ENCODE measurements around the gene ARHGAP25. TPM values are rescaled to one million over a fixed set of nuclear protein-coding genes. Genes with fewer than 3 reads are reported as not detected.
A peak's percentile ranks its signal among the peaks of the same experiment; 100 is the strongest.

Gene ARHGAP25
- total RNA-seq, 1 donor from 2014 or later, result 2.5 TPM

DNA sequence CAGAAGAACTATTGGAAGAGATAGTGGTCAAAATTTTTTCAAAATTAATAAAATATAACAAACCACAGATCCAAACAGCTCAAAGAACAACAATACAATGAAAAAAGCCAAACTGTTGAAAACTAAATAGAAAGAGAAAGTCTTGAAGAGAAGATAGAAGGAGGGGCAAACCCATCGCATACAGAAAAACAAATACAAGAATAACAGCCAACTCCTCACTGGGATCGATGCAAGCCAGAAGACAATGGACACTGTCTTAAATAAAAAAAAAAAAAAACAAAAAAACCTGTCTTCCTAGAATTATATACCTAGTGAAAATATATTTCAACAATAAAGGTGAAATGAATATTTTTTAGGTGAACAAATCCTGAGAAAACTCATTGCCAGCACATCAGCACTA, 34.1 kb upstream of the ARHGAP25 start:
- DNase-seq (ENCODE audit: low read depth, low spot score), result no peak
- TF ChIP-seq, protein P1, sequence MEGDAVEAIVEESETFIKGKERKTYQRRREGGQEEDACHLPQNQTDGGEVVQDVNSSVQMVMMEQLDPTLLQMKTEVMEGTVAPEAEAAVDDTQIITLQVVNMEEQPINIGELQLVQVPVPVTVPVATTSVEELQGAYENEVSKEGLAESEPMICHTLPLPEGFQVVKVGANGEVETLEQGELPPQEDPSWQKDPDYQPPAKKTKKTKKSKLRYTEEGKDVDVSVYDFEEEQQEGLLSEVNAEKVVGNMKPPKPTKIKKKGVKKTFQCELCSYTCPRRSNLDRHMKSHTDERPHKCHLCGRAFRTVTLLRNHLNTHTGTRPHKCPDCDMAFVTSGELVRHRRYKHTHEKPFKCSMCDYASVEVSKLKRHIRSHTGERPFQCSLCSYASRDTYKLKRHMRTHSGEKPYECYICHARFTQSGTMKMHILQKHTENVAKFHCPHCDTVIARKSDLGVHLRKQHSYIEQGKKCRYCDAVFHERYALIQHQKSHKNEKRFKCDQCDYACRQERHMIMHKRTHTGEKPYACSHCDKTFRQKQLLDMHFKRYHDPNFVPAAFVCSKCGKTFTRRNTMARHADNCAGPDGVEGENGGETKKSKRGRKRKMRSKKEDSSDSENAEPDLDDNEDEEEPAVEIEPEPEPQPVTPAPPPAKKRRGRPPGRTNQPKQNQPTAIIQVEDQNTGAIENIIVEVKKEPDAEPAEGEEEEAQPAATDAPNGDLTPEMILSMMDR (conservative IDR thresholded peaks at IDR 0.05), result no peak
- no peak overlapping the region for H3K4me3 Mint-ChIP-seq
- peaks cover 7% of the 10 kb centered on the region for H3K36me3 Mint-ChIP-seq (ENCODE audit: low read depth)
- peaks cover 10% of the 10 kb centered on the region for H3K9me3 Mint-ChIP-seq
- H3K27me3 Mint-ChIP-seq (ENCODE audit: low read depth), result peaks cover 3% of the 10 kb centered on the region
- no peak overlapping the region for H3K27ac Mint-ChIP-seq (ENCODE audit: unreplicated experiment)
- no peaks in the 10 kb centered on the region for H3K4me1 Mint-ChIP-seq

DNA sequence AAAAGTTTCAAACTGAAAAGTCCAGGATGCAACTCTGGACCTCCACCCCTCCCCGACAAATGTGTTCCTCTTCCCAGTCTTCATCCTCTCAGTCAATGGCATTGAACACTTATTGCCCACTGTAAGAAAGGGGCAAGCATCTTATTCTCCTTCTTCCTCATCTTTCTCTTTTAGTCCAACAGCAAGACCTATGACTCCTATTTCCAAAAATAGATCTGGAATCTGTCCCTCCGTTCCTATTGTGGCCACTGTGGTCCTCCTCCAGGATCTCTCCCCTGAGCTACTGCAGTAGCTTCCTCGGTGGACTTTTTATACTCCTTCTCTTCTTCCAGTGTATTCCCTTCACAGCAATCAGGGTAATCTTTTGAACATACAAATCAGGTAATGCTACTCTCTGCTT, 28.0 kb upstream of the ARHGAP25 start:
- TF ChIP-seq, protein P1 (conservative IDR thresholded peaks at IDR 0.05), result no peak
- H3K36me3 Mint-ChIP-seq (ENCODE audit: low read depth), result peaks cover 3% of the 10 kb centered on the region
- DNase-seq (ENCODE audit: low read depth, low spot score), result no peak
- H3K4me3 Mint-ChIP-seq, result no peak overlapping the region
- no peaks in the 10 kb centered on the region for H3K4me1 Mint-ChIP-seq
- H3K27me3 Mint-ChIP-seq (ENCODE audit: low read depth), result peaks cover 3% of the 10 kb centered on the region
- no peaks in the 10 kb centered on the region for H3K9me3 Mint-ChIP-seq
- H3K27ac Mint-ChIP-seq (ENCODE audit: unreplicated experiment), result no peak overlapping the region

DNA sequence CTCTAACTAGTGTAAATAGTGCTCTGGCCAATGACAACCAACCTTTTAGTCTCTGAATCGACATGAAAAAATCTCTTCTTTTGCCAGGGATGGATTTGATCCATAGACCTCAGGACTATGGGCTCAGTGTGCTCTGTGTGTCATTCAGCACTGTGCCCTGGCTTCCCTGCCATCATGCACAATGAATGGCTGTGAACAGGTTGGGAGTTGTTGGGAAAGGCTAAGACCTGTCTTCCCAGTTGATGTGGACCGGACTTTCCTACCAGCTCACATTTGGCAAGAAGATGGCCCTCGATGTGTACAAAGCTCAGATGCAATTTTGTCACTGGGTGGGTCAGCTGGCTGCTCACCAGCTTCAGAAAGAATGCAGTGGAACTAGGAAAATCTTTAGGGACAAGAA, 26.0 kb upstream of the ARHGAP25 start:
- H3K27me3 Mint-ChIP-seq (ENCODE audit: low read depth), result peaks cover 6% of the 10 kb centered on the region
- TF ChIP-seq, protein P1 (conservative IDR thresholded peaks at IDR 0.05), result no peak
- peaks cover 4% of the 10 kb centered on the region for H3K9me3 Mint-ChIP-seq
- no peak overlapping the region for H3K4me3 Mint-ChIP-seq
- no peaks in the 10 kb centered on the region for H3K4me1 Mint-ChIP-seq
- peaks cover 6% of the 10 kb centered on the region for H3K36me3 Mint-ChIP-seq (ENCODE audit: low read depth)
- no peak overlapping the region for H3K27ac Mint-ChIP-seq (ENCODE audit: unreplicated experiment)
- DNase-seq (ENCODE audit: low read depth, low spot score), result no peak

DNA sequence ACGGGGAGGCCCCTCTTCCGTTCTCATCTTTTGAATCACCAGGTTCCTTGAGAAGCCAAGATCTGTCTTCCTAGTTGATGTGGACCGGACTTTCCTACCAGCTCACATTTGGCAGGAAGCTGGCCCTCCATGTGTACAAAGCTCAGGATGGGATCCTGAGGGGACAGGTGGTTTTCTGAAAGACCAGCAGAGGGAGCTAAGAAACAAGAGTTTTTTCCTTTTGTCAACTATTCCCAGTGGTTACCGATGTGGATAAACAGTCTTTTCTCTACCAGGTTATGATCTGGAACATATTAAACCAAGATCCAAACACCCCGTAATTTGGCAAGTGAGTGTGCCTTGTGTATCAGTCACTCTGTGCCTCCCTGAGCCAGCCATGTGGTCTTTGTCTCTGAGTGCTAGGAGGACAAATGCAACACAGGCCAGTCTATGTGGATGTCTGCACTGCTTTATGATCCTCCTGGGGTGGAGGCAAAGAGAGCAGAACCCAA, 25.1 kb upstream of the ARHGAP25 start:
- H3K36me3 Mint-ChIP-seq (ENCODE audit: low read depth), result peaks cover 6% of the 10 kb centered on the region
- TF ChIP-seq, protein P1 (conservative IDR thresholded peaks at IDR 0.05), result peak; percentile 76
- no peak overlapping the region for H3K27ac Mint-ChIP-seq (ENCODE audit: unreplicated experiment)
- peak; percentile 2 for DNase-seq (ENCODE audit: low read depth, low spot score)
- peaks cover 4% of the 10 kb centered on the region for H3K27me3 Mint-ChIP-seq (ENCODE audit: low read depth)
- no peaks in the 10 kb centered on the region for H3K4me1 Mint-ChIP-seq
- peaks cover 4% of the 10 kb centered on the region for H3K9me3 Mint-ChIP-seq
- H3K4me3 Mint-ChIP-seq, result no peak overlapping the region

DNA sequence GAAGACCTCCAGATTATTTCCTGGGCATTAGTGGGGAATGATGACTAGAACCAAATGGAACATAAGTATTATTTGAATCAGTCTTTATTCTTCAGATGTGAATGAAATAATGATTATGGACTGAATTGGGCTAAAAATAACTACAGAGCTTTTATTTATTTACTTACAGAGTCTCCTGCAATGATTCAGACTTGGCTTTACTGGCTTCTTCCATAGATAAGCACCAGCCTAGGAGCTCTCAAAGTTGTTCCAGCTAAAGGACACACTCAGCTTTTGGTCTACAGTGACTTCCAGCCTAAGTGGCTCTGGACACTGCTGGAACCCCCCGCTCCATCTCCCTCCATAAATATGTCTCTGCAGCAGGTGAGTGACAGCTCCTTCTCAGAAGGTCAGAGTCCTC, 24.3 kb upstream of the ARHGAP25 start:
- peaks cover 6% of the 10 kb centered on the region for H3K36me3 Mint-ChIP-seq (ENCODE audit: low read depth)
- peaks cover 4% of the 10 kb centered on the region for H3K9me3 Mint-ChIP-seq
- DNase-seq (ENCODE audit: low read depth, low spot score), result no peak
- H3K4me3 Mint-ChIP-seq, result no peak overlapping the region
- H3K27ac Mint-ChIP-seq (ENCODE audit: unreplicated experiment), result no peak overlapping the region
- TF ChIP-seq, protein P1 (conservative IDR thresholded peaks at IDR 0.05), result no peak
- peaks cover 4% of the 10 kb centered on the region for H3K27me3 Mint-ChIP-seq (ENCODE audit: low read depth)
- H3K4me1 Mint-ChIP-seq, result no peaks in the 10 kb centered on the region

All from neural crest cell (in vitro differentiated cells).